OCI-LY1 (cell line): ENCODE measurements around the gene UBTD1.

Source experiments
- H2AFZ ChIP-seq: fragments of 200-600 bp; sonication (generic), shearing (Covaris generic); 2 replicates; pipeline ENCODE4 v1.6.0; 2014; ENCODE audit warnings: antibody characterized with exemption, mild to moderate bottlenecking, low read length
- H3F3A ChIP-seq: fragments of 200-600 bp; sonication (generic), shearing (Covaris generic); 2 replicates; pipeline ENCODE4 v1.6.0; 2014; ENCODE audit warnings: mild to moderate bottlenecking, antibody characterized with exemption, low read length, moderate library complexity; ENCODE audit not compliant: insufficient read depth
- H3K27ac ChIP-seq: fragments of 200-600 bp; sonication (generic); 2 replicates; pipeline ENCODE4 v1.5.1; 2014; ENCODE audit warnings: low read length, mixed run types, mild to moderate bottlenecking, low read depth; ENCODE audit not compliant: poor library complexity, severe bottlenecking
- H3K27me3 ChIP-seq: fragments of 200-600 bp; sonication (generic); 2 replicates; pipeline ENCODE4 v1.6.0; 2014; ENCODE audit warnings: antibody characterized with exemption, mild to moderate bottlenecking, low read length, moderate library complexity; ENCODE audit not compliant: insufficient read depth
- H3K36me3 ChIP-seq: fragments of 200-600 bp; sonication (generic); 2 replicates; pipeline ENCODE4 v1.6.1; 2014; ENCODE audit warnings: mild to moderate bottlenecking, antibody characterized with exemption, low read length, moderate library complexity, mixed read lengths; ENCODE audit not compliant: insufficient read depth
- H3K4me1 ChIP-seq: fragments of 200-600 bp; sonication (generic); 2 replicates; pipeline ENCODE4 v1.5.1; 2014; ENCODE audit warnings: mild to moderate bottlenecking, low read length, moderate library complexity; ENCODE audit not compliant: insufficient read depth, severe bottlenecking
- H3K4me2 ChIP-seq: fragments of 200-600 bp; sonication (generic), shearing (Covaris generic); 2 replicates; pipeline ENCODE4 v1.6.1; 2014; ENCODE audit warnings: low read length
- H3K4me3 ChIP-seq: fragments of 200-600 bp; sonication (generic); 2 replicates; pipeline ENCODE4 v1.5.1; 2014; ENCODE audit warnings: low read length, low read depth, mild to moderate bottlenecking, mixed read lengths; ENCODE audit not compliant: poor library complexity, severe bottlenecking
- H3K79me2 ChIP-seq: fragments of 200-600 bp; shearing (Covaris generic); 2 replicates; pipeline ENCODE4 v1.6.1; 2016; ENCODE audit warnings: mixed run types, low read length, mixed read lengths; ENCODE audit not compliant: insufficient read depth
- H3K9ac ChIP-seq: fragments of 200-600 bp; sonication (generic), shearing (Covaris generic); 2 replicates; pipeline ENCODE4 v1.6.1; 2014; ENCODE audit warnings: mild to moderate bottlenecking, low read length, mixed read lengths
- H3K9me2 ChIP-seq: fragments of 200-600 bp; sonication (generic), shearing (Covaris generic); 2 replicates; pipeline ENCODE4 v1.6.1; 2014; ENCODE audit warnings: low read depth, mild to moderate bottlenecking, low read length, mixed read lengths
- H3K9me3 ChIP-seq: fragments of 200-600 bp; shearing (Covaris generic); 2 replicates; pipeline ENCODE4 v1.6.1; 2014; ENCODE audit warnings: low read length, mixed read lengths
- H4K20me1 ChIP-seq: fragments of 200-600 bp; sonication (generic), shearing (Covaris generic); 2 replicates; pipeline ENCODE4 v1.6.0; 2016; ENCODE audit warnings: mild to moderate bottlenecking, low read length; ENCODE audit not compliant: insufficient read depth
- CTCF ChIP-seq: fragments of 200-600 bp; sonication (generic), shearing (Covaris generic); IDR thresholded peaks from 2 replicates; pipeline ENCODE4 v1.5.1; 2017; ENCODE audit warnings: mild to moderate bottlenecking, antibody characterized with exemption, low read length, moderate library complexity, mixed read lengths
- EZH2 ChIP-seq: fragments of 200-600 bp; sonication (generic), shearing (Covaris generic); IDR thresholded peaks from 2 replicates; pipeline ENCODE4 v1.8.0; 2017; ENCODE audit warnings: borderline replicate concordance, mixed run types, mild to moderate bottlenecking, antibody characterized with exemption, low read length, moderate library complexity, mixed read lengths

UBTD1 gene

GRCh38 chr10:97520520-97520919, 21.8 kb downstream of the UBTD1 start:
- Histone ChIP-seq H3K36me3 (no peaks in the 10 kb centered on the region), H3K9me3 (no peaks in the 10 kb centered on the region), H4K20me1 (no peaks in the 10 kb centered on the region), H2AFZ (no peak overlapping the region), H3K4me3 (no peak overlapping the region), H3K79me2 (no peaks in the 10 kb centered on the region), H3K9ac (no peak overlapping the region), H3K27ac (no peak overlapping the region), H3F3A (no peaks in the 10 kb centered on the region), H3K4me1 (no peaks in the 10 kb centered on the region), H3K27me3 (no peaks in the 10 kb centered on the region), H3K4me2 (no peak overlapping the region), H3K9me2 (no peaks in the 10 kb centered on the region)
- TF ChIP-seq CTCF = no peak
- no peak for TF ChIP-seq EZH2

GRCh38 chr10:97520978-97521761, 22.4 kb downstream of the UBTD1 start:
- Histone ChIP-seq H3K9ac (no peak overlapping the region), H4K20me1 (no peaks in the 10 kb centered on the region), H3K4me2 (no peak overlapping the region), H2AFZ (no peak overlapping the region), H3K4me3 (no peak overlapping the region), H3K27ac (no peak overlapping the region), H3F3A (no peaks in the 10 kb centered on the region), H3K27me3 (no peaks in the 10 kb centered on the region), H3K4me1 (no peaks in the 10 kb centered on the region), H3K36me3 (no peaks in the 10 kb centered on the region), H3K9me2 (no peaks in the 10 kb centered on the region), H3K9me3 (no peaks in the 10 kb centered on the region), H3K79me2 (no peaks in the 10 kb centered on the region)
- TF ChIP-seq EZH2 (no peak), CTCF (no peak)

GRCh38 chr10:97522071-97522470, 23.3 kb downstream of the UBTD1 start:
- Histone ChIP-seq H2AFZ (no peak overlapping the region), H3K36me3 (no peaks in the 10 kb centered on the region), H3F3A (no peaks in the 10 kb centered on the region), H3K9me3 (no peaks in the 10 kb centered on the region), H3K27me3 (no peaks in the 10 kb centered on the region), H3K27ac (no peak overlapping the region), H3K4me1 (no peaks in the 10 kb centered on the region), H3K9ac (no peak overlapping the region), H3K9me2 (no peaks in the 10 kb centered on the region), H3K4me2 (no peak overlapping the region), H3K4me3 (no peak overlapping the region), H3K79me2 (no peaks in the 10 kb centered on the region), H4K20me1 (no peaks in the 10 kb centered on the region)
- TF ChIP-seq CTCF (no peak), EZH2 (no peak)
